Mesendoderm (in vitro differentiated cells): Measurements from ENCODE around the gene WBP2NL.

Experiments
- DNase-seq: peaks from one replicate; pipeline ENCODE4 v3.0.0; 2013
- H2AK5ac ChIP-seq: 2 replicates; pipeline ENCODE4 v1.6.1; 2013; ENCODE audit warnings: low read length, inconsistent platforms
- H2BK120ac ChIP-seq: 2 replicates; pipeline ENCODE4 v1.6.1; 2013; ENCODE audit warnings: low read depth, mild to moderate bottlenecking, low read length, moderate library complexity, mixed read lengths
- H2BK15ac ChIP-seq: replicated peaks from 2 replicates; pipeline ENCODE4 v1.6.1; 2013; ENCODE audit warnings: low read depth, mild to moderate bottlenecking, moderate library complexity
- H2BK5ac ChIP-seq: 2 replicates; pipeline ENCODE4 v1.6.1; 2013; ENCODE audit warnings: low read length, inconsistent platforms
- H3K18ac ChIP-seq: 2 replicates; pipeline ENCODE4 v1.6.1; 2013; ENCODE audit warnings: mild to moderate bottlenecking, low read length, mixed read lengths
- H3K23ac ChIP-seq: one replicate; pipeline ENCODE4 v1.6.1; 2013; ENCODE audit warnings: low read length
- H3K27ac ChIP-seq: 2 replicates; pipeline ENCODE4 v1.5.1; 2013; ENCODE audit warnings: low read depth, mild to moderate bottlenecking, inconsistent platforms, low read length, moderate library complexity
- H3K27me3 ChIP-seq: 2 replicates; pipeline ENCODE4 v1.6.1; 2013; ENCODE audit warnings: low read length, control low read depth, mild to moderate bottlenecking, inconsistent platforms; ENCODE audit not compliant: insufficient read depth, poor library complexity
- H3K36me3 ChIP-seq: 2 replicates; pipeline ENCODE4 v1.6.1; 2013; ENCODE audit warnings: low read length, inconsistent platforms; ENCODE audit not compliant: control insufficient read depth, insufficient read depth
- H3K4ac ChIP-seq: one replicate; pipeline ENCODE4 v1.6.1; 2013; ENCODE audit warnings: low read depth, mild to moderate bottlenecking, low read length, moderate library complexity
- H3K4me1 ChIP-seq: 2 replicates; pipeline ENCODE4 v1.6.1; 2013; ENCODE audit warnings: low read depth, low read length, inconsistent platforms; ENCODE audit not compliant: control insufficient read depth
- H3K4me2 ChIP-seq: 2 replicates; pipeline ENCODE4 v1.6.1; 2013; ENCODE audit warnings: low read length
- H3K4me3 ChIP-seq: 2 replicates; pipeline ENCODE4 v1.5.1; 2013; ENCODE audit warnings: mild to moderate bottlenecking, low read length
- H3K56ac ChIP-seq: one replicate; pipeline ENCODE4 v1.6.1; 2013; ENCODE audit warnings: low read length
- H3K79me1 ChIP-seq: 2 replicates; pipeline ENCODE4 v1.6.1; 2013; ENCODE audit warnings: low read length, inconsistent platforms
- H3K79me2 ChIP-seq: 2 replicates; pipeline ENCODE4 v1.6.1; 2013; ENCODE audit warnings: mild to moderate bottlenecking, low read length; ENCODE audit not compliant: control insufficient read depth, insufficient read depth
- H3K9ac ChIP-seq: 2 replicates; pipeline ENCODE4 v1.6.1; 2013; ENCODE audit warnings: low read length, inconsistent platforms
- H4K5ac ChIP-seq: one replicate; pipeline ENCODE4 v1.6.1; 2013; ENCODE audit warnings: low read length
- H4K8ac ChIP-seq: one replicate; pipeline ENCODE4 v1.6.1; 2013; ENCODE audit warnings: low read depth, mild to moderate bottlenecking, control low read depth, low read length, moderate library complexity
- WGBS: extraction: QIAGEN DNeasy Blood & Tissue Kit; methylation state at CpG from one replicate; pipeline ENCODE4 v1.1.7; 2013; ENCODE audit warnings: low lambda C conversion rate, missing lambda C conversion rate; ENCODE audit not compliant: insufficient coverage; ENCODE audit errors: extremely low coverage; 5-methylcytosine and 5-hydroxymethylcytosine counted together

WBP2NL gene

GRCh38 chr22:42072606-42073330 lies 74.2 kb downstream of the WBP2NL start:
- peaks cover 2% of the 10 kb centered on the region for H3K79me1 ChIP-seq
- H3K23ac ChIP-seq, result no peak overlapping the region
- no peak overlapping the region for H3K27ac ChIP-seq
- no peak overlapping the region for H3K4me3 ChIP-seq
- no peaks in the 10 kb centered on the region for H3K27me3 ChIP-seq
- no peak overlapping the region for H2BK5ac ChIP-seq
- H3K36me3 ChIP-seq, result no peaks in the 10 kb centered on the region
- H4K5ac ChIP-seq, result no peak overlapping the region
- no peak overlapping the region for H3K9ac ChIP-seq
- no peak overlapping the region for H4K8ac ChIP-seq
- no peak for DNase-seq
- H2AK5ac ChIP-seq, result no peak overlapping the region
- H3K18ac ChIP-seq, result no peak overlapping the region
- no peak overlapping the region for H3K4ac ChIP-seq
- H3K79me2 ChIP-seq, result no peaks in the 10 kb centered on the region
- H3K4me2 ChIP-seq, result no peak overlapping the region
- H3K56ac ChIP-seq, result no peak overlapping the region
- H2BK120ac ChIP-seq, result no peak overlapping the region
- H2BK15ac ChIP-seq, result no peak overlapping the region
- H3K4me1 ChIP-seq, result peaks cover 7% of the 10 kb centered on the region
- no CpG with 5 or more reads among the region's 8 CpGs for WGBS

GRCh38 chr22:42073621-42074041 lies 75.0 kb downstream of the WBP2NL start:
- peak overlapping the region; percentile 76 for H4K8ac ChIP-seq
- no CpG with 5 or more reads among the region's 14 CpGs for WGBS
- no peak overlapping the region for H2BK15ac ChIP-seq
- H2BK5ac ChIP-seq, result no peak overlapping the region
- H3K56ac ChIP-seq, result peak overlapping the region; percentile 69
- H2AK5ac ChIP-seq, result no peak overlapping the region
- H2BK120ac ChIP-seq, result no peak overlapping the region
- peaks cover 2% of the 10 kb centered on the region for H3K79me1 ChIP-seq
- H3K27ac ChIP-seq, result no peak overlapping the region
- DNase-seq, result no peak
- H3K4me1 ChIP-seq, result peaks cover 7% of the 10 kb centered on the region
- H3K36me3 ChIP-seq, result no peaks in the 10 kb centered on the region
- H3K23ac ChIP-seq, result peak overlapping the region; percentile 34
- H3K4me2 ChIP-seq, result no peak overlapping the region
- H4K5ac ChIP-seq, result no peak overlapping the region
- peak overlapping the region; percentile 69 for H3K9ac ChIP-seq
- no peaks in the 10 kb centered on the region for H3K27me3 ChIP-seq
- H3K79me2 ChIP-seq, result no peaks in the 10 kb centered on the region
- no peak overlapping the region for H3K4me3 ChIP-seq
- peak overlapping the region; percentile 25 for H3K18ac ChIP-seq
- peak overlapping the region; percentile 82 for H3K4ac ChIP-seq

DNA sequence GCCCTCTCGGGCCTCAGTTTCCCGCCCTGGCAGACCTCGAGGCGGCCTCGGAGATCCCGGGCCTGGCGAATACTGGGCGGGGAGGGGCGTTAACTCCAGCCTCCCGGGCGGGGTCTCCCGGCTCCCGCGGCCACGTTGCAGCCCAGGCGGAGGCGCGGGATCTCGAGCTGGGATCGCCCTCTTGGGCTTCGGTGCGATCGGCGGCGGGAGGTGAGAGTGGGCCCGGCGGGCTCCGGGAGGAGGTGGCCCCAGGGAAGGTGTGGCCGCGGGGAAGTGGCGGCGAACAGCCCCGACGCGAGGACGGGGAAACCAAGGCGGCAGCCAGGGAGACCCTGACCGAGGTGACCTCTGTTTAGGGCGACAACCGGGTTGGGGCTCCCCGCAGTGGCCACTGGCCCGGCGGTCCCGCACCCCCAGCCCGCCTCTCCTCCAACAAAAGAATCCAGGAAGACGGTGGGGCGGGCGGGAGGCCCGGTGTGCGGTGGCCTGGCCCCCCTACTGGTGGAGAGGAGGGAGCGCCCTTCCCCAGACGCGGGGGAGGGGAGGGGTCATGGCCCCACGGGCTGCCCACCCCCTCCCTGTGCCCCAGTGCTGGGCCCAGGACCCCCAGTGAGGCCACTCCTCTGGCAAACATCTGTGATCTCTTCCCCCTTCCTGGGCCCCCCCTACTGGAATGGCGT lies 75.7 kb downstream of the WBP2NL start, which contains the start of gene PHETA2:
TSS of gene PHETA2 (plus strand) at position 117 of the 680 bp plus-strand sequence. CDS start 3,046 bp downstream, outside the sequence.
- no CpG with 5 or more reads among the region's 55 CpGs for WGBS
- Histone ChIP-seq H3K79me2 (no peaks in the 10 kb centered on the region), H3K23ac (peak within 1 kb of the TSS; percentile 34), H4K5ac (no peak within 1 kb of the TSS), H3K4me2 (peak within 1 kb of the TSS; percentile 17), H2AK5ac (peak within 1 kb of the TSS; percentile 64), H3K27ac (no peak within 1 kb of the TSS), H3K4ac (peak within 1 kb of the TSS; percentile 82), H3K9ac (peak within 1 kb of the TSS; percentile 69), H2BK5ac (no peak within 1 kb of the TSS), H3K18ac (peak within 1 kb of the TSS; percentile 25), H3K4me1 (peaks cover 7% of the 10 kb centered on the region), H2BK120ac (no peak within 1 kb of the TSS), H2BK15ac (no peak within 1 kb of the TSS), H3K27me3 (no peaks in the 10 kb centered on the region), H3K79me1 (peaks cover 2% of the 10 kb centered on the region), H4K8ac (peak within 1 kb of the TSS; percentile 76), H3K36me3 (no peaks in the 10 kb centered on the region), H3K56ac (peak within 1 kb of the TSS; percentile 69), H3K4me3 (peak within 1 kb of the TSS; percentile 21)
- DNase-seq, result peak; percentile 46

- Histone ChIP-seq H3K27ac (no peak overlapping the region), H3K4ac (no peak overlapping the region)
Observed at GRCh38 chr22:42074846-42075676, 76.5 kb downstream of the WBP2NL start.

DNA sequence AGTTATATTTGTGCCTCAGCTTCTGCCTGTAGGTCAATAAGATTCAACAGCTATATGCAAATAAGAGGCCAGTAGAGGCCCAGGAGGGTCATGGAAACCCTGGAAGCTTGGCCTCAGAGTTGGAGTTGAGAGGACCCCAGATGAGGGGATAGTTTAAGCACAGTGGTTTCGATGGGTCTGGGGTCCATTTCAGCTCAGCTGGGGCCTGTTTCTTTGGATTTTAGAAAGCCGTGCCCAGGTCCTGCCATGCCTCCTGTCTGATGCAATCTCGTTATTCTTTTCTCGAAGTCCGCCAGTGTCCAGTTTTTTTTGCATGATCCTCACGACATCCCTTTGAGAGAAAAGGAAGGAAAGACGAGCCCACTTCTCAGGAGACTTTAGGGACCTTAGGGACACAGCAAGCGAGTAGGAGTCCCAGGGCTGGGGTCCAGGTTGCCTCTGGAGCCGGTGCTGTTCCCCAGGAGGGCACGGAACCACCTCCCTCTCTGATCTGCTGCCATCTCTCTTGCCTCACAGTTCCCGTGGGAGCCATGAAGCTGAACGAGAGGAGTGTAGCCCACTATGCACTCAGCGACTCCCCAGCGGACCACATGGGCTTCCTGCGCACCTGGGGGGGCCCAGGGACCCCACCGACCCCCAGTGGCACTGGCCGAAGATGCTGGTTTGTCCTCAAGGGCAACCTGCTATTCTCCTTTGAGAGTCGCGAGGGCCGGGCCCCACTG lies 78.3 kb downstream of the WBP2NL start:
- Histone ChIP-seq H3K79me1 (no peaks in the 10 kb centered on the region), H2BK15ac (no peak overlapping the region), H4K8ac (no peak overlapping the region), H3K4me2 (no peak overlapping the region), H3K4me1 (peaks cover 3% of the 10 kb centered on the region), H3K36me3 (no peaks in the 10 kb centered on the region), H2AK5ac (no peak overlapping the region), H3K27me3 (no peaks in the 10 kb centered on the region), H3K23ac (no peak overlapping the region), H2BK5ac (no peak overlapping the region), H2BK120ac (no peak overlapping the region), H3K79me2 (peaks cover 2% of the 10 kb centered on the region), H3K4me3 (no peak overlapping the region), H3K4ac (no peak overlapping the region), H4K5ac (no peak overlapping the region), H3K56ac (no peak overlapping the region), H3K18ac (no peak overlapping the region), H3K27ac (no peak overlapping the region), H3K9ac (no peak overlapping the region)
- no peak for DNase-seq
- WGBS, result no CpG with 5 or more reads among the region's 20 CpGs

More at GRCh38 chr22:42074846-42075676, 76.5 kb downstream of the WBP2NL start:
- Histone ChIP-seq H3K18ac (no peak overlapping the region), H2BK120ac (no peak overlapping the region), H2BK15ac (no peak overlapping the region), H3K27me3 (no peaks in the 10 kb centered on the region), H3K4me2 (no peak overlapping the region), H3K4me3 (no peak overlapping the region), H2BK5ac (no peak overlapping the region), H3K36me3 (no peaks in the 10 kb centered on the region), H3K9ac (peak overlapping the region; percentile 69), H3K79me2 (no peaks in the 10 kb centered on the region), H3K79me1 (no peaks in the 10 kb centered on the region), H3K56ac (peak overlapping the region; percentile 69), H4K5ac (no peak overlapping the region), H3K4me1 (peaks cover 4% of the 10 kb centered on the region), H4K8ac (no peak overlapping the region), H2AK5ac (peak overlapping the region; percentile 64), H3K23ac (no peak overlapping the region)
- no peak for DNase-seq
- WGBS, result no CpG with 5 or more reads among the region's 9 CpGs
